GM06990 (cell line): ENCODE results near the gene KIF5B.

Source experiments
- DNase-seq: peaks from one replicate; pipeline ENCODE4 v3.0.0-alpha.2; 2011; ENCODE audit not compliant: insufficient read length; ENCODE audit errors: extremely low read depth
- H3K27me3 ChIP-seq: replicated peaks from 2 replicates; pipeline ENCODE4 v1.6.0; 2011; ENCODE audit warnings: low read length; ENCODE audit not compliant: control insufficient read depth, insufficient read depth
- H3K36me3 ChIP-seq: 2 replicates; pipeline ENCODE4 v1.5.1; 2011; ENCODE audit warnings: low read length; ENCODE audit not compliant: control insufficient read depth, insufficient read depth
- H3K4me3 ChIP-seq: replicated peaks from 2 replicates; pipeline ENCODE4 v1.5.1; 2011; ENCODE audit warnings: low read depth, mild to moderate bottlenecking, control low read depth, low read length
- TF ChIP-seq, protein P1 (sequence below): IDR thresholded peaks from 2 replicates; pipeline ENCODE4 v1.5.1; 2011; ENCODE audit warnings: low read length, control low read depth, mild to moderate bottlenecking, inconsistent platforms; ENCODE audit not compliant: insufficient read depth, poor library complexity, severe bottlenecking

Gene KIF5B

DNA sequence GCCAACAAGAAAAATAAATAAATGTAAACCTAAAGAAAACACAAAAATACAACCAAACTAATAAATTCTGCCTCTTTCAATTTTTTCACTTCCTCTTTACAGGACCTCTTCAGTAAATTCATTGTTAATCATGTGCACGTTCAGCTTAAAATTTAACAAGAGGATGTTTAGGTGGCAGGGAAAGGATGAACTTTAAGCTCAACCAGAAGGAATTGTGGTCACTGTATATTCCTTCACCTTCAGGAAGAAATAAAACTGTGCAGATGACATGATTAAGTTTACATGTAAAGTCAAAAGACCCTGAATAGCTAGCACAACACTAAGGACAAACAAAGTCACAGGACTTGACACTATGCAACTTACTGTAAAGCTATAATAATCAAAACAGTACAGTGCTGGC, 33.0 kb downstream of the KIF5B start:
- DNase-seq = no peak
- peaks cover 7% of the 10 kb centered on the region for H3K36me3 ChIP-seq
- no peaks in the 10 kb centered on the region for H3K27me3 ChIP-seq
- no peak overlapping the region for H3K4me3 ChIP-seq
- TF ChIP-seq, protein P1, sequence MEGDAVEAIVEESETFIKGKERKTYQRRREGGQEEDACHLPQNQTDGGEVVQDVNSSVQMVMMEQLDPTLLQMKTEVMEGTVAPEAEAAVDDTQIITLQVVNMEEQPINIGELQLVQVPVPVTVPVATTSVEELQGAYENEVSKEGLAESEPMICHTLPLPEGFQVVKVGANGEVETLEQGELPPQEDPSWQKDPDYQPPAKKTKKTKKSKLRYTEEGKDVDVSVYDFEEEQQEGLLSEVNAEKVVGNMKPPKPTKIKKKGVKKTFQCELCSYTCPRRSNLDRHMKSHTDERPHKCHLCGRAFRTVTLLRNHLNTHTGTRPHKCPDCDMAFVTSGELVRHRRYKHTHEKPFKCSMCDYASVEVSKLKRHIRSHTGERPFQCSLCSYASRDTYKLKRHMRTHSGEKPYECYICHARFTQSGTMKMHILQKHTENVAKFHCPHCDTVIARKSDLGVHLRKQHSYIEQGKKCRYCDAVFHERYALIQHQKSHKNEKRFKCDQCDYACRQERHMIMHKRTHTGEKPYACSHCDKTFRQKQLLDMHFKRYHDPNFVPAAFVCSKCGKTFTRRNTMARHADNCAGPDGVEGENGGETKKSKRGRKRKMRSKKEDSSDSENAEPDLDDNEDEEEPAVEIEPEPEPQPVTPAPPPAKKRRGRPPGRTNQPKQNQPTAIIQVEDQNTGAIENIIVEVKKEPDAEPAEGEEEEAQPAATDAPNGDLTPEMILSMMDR = no peak

DNA sequence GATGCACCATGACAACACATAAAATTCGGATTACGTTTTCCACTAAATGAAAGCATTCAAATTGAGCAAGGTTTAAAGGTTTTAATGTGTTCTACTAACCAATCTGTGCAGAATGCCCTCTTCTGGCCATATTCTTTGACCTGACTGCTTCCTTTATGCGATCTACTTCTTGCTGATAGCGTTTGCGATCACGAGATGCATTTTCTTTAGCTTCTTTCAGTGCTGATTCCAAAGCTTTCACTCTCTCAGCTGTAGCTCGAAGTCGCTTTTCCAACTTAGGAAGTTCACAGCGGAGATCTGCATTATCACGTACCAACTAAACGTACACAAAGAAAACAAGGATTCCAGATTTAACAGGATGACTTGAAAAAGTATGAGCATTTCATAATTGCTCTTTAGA, 39.2 kb downstream of the KIF5B start:
- Histone ChIP-seq H3K36me3 (peaks cover 11% of the 10 kb centered on the region), H3K4me3 (no peak overlapping the region), H3K27me3 (no peaks in the 10 kb centered on the region)
- TF ChIP-seq, protein P1 = no peak
- no peak for DNase-seq

DNA sequence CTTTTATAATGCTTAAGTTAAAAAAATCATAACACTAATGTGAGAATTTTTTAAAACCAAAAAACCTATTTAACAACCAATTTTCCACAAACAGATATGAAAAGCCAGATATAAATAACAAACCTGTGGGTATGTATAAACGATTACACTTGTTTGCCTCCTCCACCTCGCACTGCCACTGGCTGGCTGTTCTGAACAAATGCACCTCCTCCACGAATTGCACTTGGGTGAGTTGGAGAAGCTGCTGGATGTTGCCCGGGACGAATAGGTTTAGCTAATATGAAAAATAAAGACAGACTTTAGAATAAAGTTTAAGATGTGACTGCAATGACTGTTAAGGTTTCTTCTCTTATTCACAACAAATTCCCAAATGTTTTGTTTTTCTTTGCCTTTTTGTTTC, 40.8 kb downstream of the KIF5B start:
- Histone ChIP-seq H3K4me3 (no peak overlapping the region), H3K27me3 (no peaks in the 10 kb centered on the region), H3K36me3 (peaks cover 6% of the 10 kb centered on the region)
- TF ChIP-seq, protein P1 = no peak
- no peak for DNase-seq

DNA sequence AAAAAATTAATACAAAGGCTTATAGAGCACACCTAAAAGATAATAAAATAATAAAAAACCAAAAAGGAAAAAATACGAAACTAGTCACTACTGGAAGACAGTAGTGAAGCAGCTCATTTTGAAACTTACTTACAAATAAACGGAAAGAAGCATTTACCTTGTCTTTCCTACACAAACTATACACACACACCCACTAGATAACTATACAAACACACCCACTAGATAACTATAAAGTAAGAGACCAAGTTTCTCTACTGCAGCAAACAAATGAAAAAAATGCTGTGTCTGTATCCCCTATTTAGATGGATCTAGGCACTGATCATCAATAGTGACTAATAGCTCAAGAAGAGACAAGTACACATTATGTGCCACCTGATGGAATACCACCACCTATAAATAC, 49.2 kb downstream of the KIF5B start:
- no peaks in the 10 kb centered on the region for H3K27me3 ChIP-seq
- no peak for DNase-seq

DNA sequence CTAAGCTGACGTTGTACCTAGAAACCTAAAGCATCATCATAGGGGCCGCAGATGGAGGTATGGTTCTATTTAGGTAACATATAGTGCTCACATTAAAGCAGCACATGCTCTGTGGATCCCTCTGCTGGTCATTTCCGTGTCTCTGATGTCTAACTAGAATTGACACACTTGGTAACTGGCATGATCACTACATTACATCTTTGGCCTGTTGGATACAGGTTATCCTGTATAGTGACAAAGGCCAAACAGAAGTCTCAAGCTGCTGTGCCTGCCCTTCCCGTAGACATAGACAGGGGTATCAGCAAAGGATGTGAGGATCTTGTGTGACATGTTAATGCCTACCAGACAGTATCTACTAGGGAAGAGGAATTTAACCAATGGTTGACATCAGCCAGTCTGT, 51.2 kb downstream of the KIF5B start:
- Histone ChIP-seq H3K4me3 (no peak overlapping the region), H3K36me3 (no peaks in the 10 kb centered on the region; the same call in 1 of the 2 replicates), H3K27me3 (no peaks in the 10 kb centered on the region)
- TF ChIP-seq, protein P1 = peak; percentile 64
- peak; percentile 7 for DNase-seq

More for the DNA sequence above, 49.2 kb downstream of the KIF5B start:
- H3K36me3 ChIP-seq = no peaks in the 10 kb centered on the region; the same call in 1 of the 2 replicates
- TF ChIP-seq, protein P1 = no peak
- H3K4me3 ChIP-seq = no peak overlapping the region

DNA sequence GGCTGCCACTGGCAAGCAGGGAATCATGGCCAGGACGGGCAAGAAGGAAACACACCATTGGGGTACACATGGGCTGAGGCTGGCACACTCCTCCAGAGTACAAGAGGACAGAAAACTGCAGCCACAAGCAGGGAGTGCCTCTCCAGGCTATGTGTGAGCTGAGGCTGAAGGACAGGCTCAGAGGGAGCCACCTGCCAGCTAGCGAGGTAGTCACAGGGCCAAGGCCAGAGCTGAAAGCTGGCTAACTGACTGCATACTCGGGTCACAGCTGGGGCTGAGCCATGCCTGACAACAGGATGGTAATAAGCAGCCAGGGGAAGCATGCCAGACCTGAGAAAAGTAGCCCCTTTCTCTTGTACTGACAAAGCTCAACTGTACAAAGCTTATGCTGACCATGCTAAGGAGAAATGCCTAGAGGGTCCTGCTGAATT, 52.0 kb downstream of the KIF5B start:
- TF ChIP-seq, protein P1 = no peak
- peak; percentile 12 for DNase-seq
- no peaks in the 10 kb centered on the region; the same call in 1 of the 2 replicates for H3K36me3 ChIP-seq
- H3K27me3 ChIP-seq = no peaks in the 10 kb centered on the region
- H3K4me3 ChIP-seq = no peak overlapping the region
